ENCODE results near the gene GPNMB. TPM values are rescaled to one million over a fixed set of nuclear protein-coding genes. Genes with fewer than 3 reads are reported as not detected.

Gene GPNMB
- total RNA-seq, 1 experiment from 2014 or later: 1.2 TPM

DNA sequence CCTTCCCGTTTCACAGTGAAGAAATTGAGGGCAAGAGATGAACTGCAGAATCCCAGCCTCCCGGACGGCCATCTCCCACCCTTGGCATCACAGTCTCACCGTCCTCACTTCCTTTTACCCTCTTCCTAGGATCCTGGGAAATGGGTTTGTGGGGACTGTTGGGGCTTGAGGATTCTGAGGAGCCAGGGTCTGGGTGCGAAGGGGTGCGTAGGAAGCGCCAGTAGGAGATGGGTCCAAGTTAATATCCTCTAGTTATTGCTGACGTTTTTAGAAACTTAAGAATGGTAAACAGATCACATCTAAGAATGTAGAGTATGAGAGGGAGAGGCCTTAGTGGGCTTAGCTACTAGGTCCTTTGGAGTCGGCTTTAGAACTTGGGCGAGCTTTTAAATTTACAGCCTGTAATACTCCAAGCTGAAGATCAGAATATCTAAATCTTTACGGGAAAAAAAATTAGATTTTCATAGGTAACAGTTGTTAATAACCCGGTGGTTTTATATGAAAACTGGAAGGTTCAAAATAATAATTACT lies 53.3 kb downstream of the GPNMB start:
- no peak overlapping the region for H2AK5ac ChIP-seq (ENCODE audit: insufficient read length, low read length)
- H3K23me2 ChIP-seq (ENCODE audit: insufficient read length, low read depth, low read length, poor library complexity, severe bottlenecking): peaks cover 8% of the 10 kb centered on the region
- H3T11ph ChIP-seq (ENCODE audit: low read length): no peak overlapping the region
- peak overlapping the region; percentile 93 to 94 for H3K4me3 Mint-ChIP-seq
- no peak overlapping the region for H2BK12ac ChIP-seq (ENCODE audit: insufficient read length, low read depth, low read length)
- H3K9ac ChIP-seq (ENCODE audit: extremely low read depth, insufficient read length, low read length): peak overlapping the region; percentile 90
- no peak overlapping the region for H4K5ac ChIP-seq (ENCODE audit: insufficient read length, low read depth, low read length)
- H3K79me1 ChIP-seq (ENCODE audit: insufficient read depth, low read depth, low read length, poor library complexity, severe bottlenecking): no peaks in the 10 kb centered on the region
- peak overlapping the region; percentile 43 to 98 (median 82); a peak in 5 of 7 replicates for H3K27ac Mint-ChIP-seq
- peaks cover 22% of the 10 kb centered on the region for H3K27me3 Mint-ChIP-seq (ENCODE audit: low read depth)
- H3K36me3 Mint-ChIP-seq (ENCODE audit: insufficient read depth in 1 of 3, low read depth in 3 of 3): peaks cover 17 to 33% (median 29%) of the 10 kb centered on the region in 3 experiments; a peak in 6 of 7 replicates
- H3K9me3 Mint-ChIP-seq: no peaks in the 10 kb centered on the region
- peak overlapping the region; percentile 75; the same call in 1 of the 2 replicates for H3K14ac ChIP-seq (ENCODE audit: insufficient read depth, low read length)
- TF ChIP-seq, protein P1, sequence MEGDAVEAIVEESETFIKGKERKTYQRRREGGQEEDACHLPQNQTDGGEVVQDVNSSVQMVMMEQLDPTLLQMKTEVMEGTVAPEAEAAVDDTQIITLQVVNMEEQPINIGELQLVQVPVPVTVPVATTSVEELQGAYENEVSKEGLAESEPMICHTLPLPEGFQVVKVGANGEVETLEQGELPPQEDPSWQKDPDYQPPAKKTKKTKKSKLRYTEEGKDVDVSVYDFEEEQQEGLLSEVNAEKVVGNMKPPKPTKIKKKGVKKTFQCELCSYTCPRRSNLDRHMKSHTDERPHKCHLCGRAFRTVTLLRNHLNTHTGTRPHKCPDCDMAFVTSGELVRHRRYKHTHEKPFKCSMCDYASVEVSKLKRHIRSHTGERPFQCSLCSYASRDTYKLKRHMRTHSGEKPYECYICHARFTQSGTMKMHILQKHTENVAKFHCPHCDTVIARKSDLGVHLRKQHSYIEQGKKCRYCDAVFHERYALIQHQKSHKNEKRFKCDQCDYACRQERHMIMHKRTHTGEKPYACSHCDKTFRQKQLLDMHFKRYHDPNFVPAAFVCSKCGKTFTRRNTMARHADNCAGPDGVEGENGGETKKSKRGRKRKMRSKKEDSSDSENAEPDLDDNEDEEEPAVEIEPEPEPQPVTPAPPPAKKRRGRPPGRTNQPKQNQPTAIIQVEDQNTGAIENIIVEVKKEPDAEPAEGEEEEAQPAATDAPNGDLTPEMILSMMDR (conservative IDR thresholded peaks at IDR 0.05): no peak
- no peak overlapping the region for H4K91ac ChIP-seq (ENCODE audit: insufficient read length, low read depth, low read length)
- H3K56ac ChIP-seq (ENCODE audit: insufficient read length, low read depth, low read length): no peak overlapping the region
- H2BK15ac ChIP-seq (ENCODE audit: low read depth, low read length): no peak overlapping the region
- no peak overlapping the region for H2BK20ac ChIP-seq (ENCODE audit: low read depth, low read length, poor library complexity, severe bottlenecking)
- no peaks in the 10 kb centered on the region for H3K27me3 ChIP-seq (ENCODE audit: insufficient read depth, low read length)
- H3K4me1 ChIP-seq (ENCODE audit: insufficient read depth, low read length): peaks cover 2% of the 10 kb centered on the region; the same call in 1 of the 2 replicates
- H2BK5ac ChIP-seq (ENCODE audit: insufficient read length, low read length): no peak overlapping the region
- H3K23ac ChIP-seq (ENCODE audit: insufficient read length, low read depth, low read length): no peak overlapping the region
- H4K8ac ChIP-seq (replicated peaks; ENCODE audit: insufficient read length, low read depth, low read length): no peak overlapping the region
- H3K27ac ChIP-seq (ENCODE audit: insufficient read length, low read depth, low read length): no peak overlapping the region
- peak overlapping the region; percentile 99 for H3K4me2 ChIP-seq (ENCODE audit: insufficient read depth, insufficient read length, low read length)
- peak overlapping the region; percentile 56 for H3K18ac ChIP-seq (ENCODE audit: insufficient read length, low read depth, low read length)
- H3K4me1 Mint-ChIP-seq: peaks cover 15 to 16% of the 10 kb centered on the region in 2 experiments
- H3K9me3 ChIP-seq (ENCODE audit: control insufficient read depth, low read depth, low read length): no peaks in the 10 kb centered on the region
- peaks cover 10% of the 10 kb centered on the region; the same call in 1 of the 2 replicates for H3K79me2 ChIP-seq (ENCODE audit: insufficient read depth, low read length)
- no peak for DNase-seq
- H3K4ac ChIP-seq (ENCODE audit: low read depth, low read length): no peak overlapping the region
- no peaks in the 10 kb centered on the region for H4K20me1 ChIP-seq (ENCODE audit: control insufficient read depth, insufficient read depth, insufficient read length)
- no CpG with 5 or more reads among the region's 12 CpGs for WGBS (ENCODE audit: extremely low coverage, insufficient read length, low lambda C conversion rate)
- H2AFZ ChIP-seq (ENCODE audit: low read length): no peak overlapping the region
- no peak overlapping the region for H2BK120ac ChIP-seq (ENCODE audit: low read depth, low read length, poor library complexity, severe bottlenecking)
